ENCODE results near the gene C7. TPM values are rescaled to one million over a fixed set of nuclear protein-coding genes. Genes with fewer than 3 reads are reported as not detected.

The C7 gene
- total and polyA plus RNA-seq, 2 of the 13 experiments (the other 11 are each of a cell fraction or from before 2014, with no cell fraction given), result 1.7 to 3.5 TPM

DNA sequence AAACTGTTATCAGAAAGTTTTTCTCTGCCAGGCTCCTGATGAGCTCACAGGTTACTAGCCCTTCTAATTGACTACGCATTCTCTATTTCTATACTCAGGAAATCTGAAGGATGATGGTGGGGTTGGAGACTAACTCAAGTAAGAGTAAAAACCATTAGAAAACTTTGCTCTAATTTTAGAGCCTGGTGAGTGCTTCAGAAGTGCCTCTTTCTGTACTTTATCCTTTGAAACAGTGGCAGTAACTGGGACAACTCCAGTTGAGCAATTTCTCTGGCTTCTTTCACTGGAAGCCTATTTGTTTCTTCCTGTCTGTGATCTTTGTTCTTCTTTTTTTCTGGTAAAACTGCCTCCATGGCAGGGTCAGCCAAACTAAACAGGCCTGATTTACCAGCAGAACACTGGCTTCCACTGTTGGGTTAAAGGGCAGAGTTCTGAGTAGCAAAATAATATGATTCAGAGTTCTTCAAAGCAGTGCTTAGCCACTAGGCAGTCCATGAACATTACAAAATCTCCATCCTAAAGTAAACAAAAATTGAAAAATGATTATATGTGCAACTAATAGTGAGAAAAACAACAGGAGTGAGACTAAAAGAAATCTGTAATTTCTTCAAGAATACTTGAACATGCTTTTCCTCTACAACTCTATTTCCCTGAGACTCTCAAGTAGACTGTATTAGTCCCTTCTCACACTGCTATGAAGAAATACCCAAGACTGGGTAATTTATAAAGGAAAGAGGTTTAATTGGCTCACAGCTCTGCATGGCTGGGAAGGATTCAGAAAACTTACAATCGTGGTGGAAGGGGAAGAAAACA is 82.1 kb downstream of the C7 start (continued):
- TF ChIP-seq, protein P1, sequence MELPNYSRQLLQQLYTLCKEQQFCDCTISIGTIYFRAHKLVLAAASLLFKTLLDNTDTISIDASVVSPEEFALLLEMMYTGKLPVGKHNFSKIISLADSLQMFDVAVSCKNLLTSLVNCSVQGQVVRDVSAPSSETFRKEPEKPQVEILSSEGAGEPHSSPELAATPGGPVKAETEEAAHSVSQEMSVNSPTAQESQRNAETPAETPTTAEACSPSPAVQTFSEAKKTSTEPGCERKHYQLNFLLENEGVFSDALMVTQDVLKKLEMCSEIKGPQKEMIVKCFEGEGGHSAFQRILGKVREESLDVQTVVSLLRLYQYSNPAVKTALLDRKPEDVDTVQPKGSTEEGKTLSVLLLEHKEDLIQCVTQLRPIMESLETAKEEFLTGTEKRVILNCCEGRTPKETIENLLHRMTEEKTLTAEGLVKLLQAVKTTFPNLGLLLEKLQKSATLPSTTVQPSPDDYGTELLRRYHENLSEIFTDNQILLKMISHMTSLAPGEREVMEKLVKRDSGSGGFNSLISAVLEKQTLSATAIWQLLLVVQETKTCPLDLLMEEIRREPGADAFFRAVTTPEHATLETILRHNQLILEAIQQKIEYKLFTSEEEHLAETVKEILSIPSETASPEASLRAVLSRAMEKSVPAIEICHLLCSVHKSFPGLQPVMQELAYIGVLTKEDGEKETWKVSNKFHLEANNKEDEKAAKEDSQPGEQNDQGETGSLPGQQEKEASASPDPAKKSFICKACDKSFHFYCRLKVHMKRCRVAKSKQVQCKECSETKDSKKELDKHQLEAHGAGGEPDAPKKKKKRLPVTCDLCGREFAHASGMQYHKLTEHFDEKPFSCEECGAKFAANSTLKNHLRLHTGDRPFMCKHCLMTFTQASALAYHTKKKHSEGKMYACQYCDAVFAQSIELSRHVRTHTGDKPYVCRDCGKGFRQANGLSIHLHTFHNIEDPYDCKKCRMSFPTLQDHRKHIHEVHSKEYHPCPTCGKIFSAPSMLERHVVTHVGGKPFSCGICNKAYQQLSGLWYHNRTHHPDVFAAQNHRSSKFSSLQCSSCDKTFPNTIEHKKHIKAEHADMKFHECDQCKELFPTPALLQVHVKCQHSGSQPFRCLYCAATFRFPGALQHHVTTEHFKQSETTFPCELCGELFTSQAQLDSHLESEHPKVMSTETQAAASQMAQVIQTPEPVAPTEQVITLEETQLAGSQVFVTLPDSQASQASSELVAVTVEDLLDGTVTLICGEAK (IDR thresholded peaks at IDR 0.05), result no peak
- TF ChIP-seq, protein P1 (CRISPR knock-in tag; IDR thresholded peaks at IDR 0.05), result no peak; the same call in 1 of the 2 replicates
- TF ChIP-seq HNF4A (CRISPR knock-in tag; IDR thresholded peaks at IDR 0.05), result peak; percentile 96
- TF ChIP-seq ZNF619 (CRISPR knock-in tag; IDR thresholded peaks at IDR 0.05), result no peak
- TF ChIP-seq, protein P2, sequence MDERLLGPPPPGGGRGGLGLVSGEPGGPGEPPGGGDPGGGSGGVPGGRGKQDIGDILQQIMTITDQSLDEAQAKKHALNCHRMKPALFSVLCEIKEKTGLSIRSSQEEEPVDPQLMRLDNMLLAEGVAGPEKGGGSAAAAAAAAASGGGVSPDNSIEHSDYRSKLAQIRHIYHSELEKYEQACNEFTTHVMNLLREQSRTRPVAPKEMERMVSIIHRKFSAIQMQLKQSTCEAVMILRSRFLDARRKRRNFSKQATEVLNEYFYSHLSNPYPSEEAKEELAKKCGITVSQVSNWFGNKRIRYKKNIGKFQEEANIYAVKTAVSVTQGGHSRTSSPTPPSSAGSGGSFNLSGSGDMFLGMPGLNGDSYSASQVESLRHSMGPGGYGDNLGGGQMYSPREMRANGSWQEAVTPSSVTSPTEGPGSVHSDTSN (CRISPR knock-in tag; IDR thresholded peaks at IDR 0.05), result no peak
- peak; percentile 37 for TF ChIP-seq TBL1XR1 (IDR thresholded peaks at IDR 0.05; ENCODE audit: borderline replicate concordance, low read length, partially characterized antibody)
- TF ChIP-seq MTA1 (CRISPR knock-in tag; IDR thresholded peaks at IDR 0.05; ENCODE audit: borderline replicate concordance), result no peak
- TF ChIP-seq ZEB1 (IDR thresholded peaks at IDR 0.05; ENCODE audit: insufficient replicate concordance, low read depth), result no peak
- TF ChIP-seq, protein P3, sequence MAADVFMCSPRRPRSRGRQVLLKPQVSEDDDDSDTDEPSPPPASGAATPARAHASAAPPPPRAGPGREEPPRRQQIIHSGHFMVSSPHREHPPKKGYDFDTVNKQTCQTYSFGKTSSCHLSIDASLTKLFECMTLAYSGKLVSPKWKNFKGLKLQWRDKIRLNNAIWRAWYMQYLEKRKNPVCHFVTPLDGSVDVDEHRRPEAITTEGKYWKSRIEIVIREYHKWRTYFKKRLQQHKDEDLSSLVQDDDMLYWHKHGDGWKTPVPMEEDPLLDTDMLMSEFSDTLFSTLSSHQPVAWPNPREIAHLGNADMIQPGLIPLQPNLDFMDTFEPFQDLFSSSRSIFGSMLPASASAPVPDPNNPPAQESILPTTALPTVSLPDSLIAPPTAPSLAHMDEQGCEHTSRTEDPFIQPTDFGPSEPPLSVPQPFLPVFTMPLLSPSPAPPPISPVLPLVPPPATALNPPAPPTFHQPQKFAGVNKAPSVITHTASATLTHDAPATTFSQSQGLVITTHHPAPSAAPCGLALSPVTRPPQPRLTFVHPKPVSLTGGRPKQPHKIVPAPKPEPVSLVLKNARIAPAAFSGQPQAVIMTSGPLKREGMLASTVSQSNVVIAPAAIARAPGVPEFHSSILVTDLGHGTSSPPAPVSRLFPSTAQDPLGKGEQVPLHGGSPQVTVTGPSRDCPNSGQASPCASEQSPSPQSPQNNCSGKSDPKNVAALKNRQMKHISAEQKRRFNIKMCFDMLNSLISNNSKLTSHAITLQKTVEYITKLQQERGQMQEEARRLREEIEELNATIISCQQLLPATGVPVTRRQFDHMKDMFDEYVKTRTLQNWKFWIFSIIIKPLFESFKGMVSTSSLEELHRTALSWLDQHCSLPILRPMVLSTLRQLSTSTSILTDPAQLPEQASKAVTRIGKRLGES (CRISPR knock-in tag; IDR thresholded peaks at IDR 0.05; ENCODE audit: borderline replicate concordance), result no peak
- no peak for TF ChIP-seq KLF15 (CRISPR knock-in tag; IDR thresholded peaks at IDR 0.05; ENCODE audit: borderline replicate concordance)
